WI38 (cell line): ENCODE data around the gene CACNA1G.
A peak's percentile ranks its signal among the peaks of the same experiment; 100 is the strongest.

Experiments used
- H3K4me3 ChIP-seq: 2 replicates; pipeline ENCODE4 v1.5.1; 2011; ENCODE audit warnings: low read depth, mild to moderate bottlenecking, control low read depth, low read length
- CTCF ChIP-seq: IDR thresholded peaks from 2 replicates; pipeline ENCODE4 v1.5.1; 2012; ENCODE audit warnings: low read depth, mild to moderate bottlenecking, control low read depth, low read length

Gene CACNA1G

GRCh38 chr17:50629902-50630301 lies 69.4 kb downstream of the CACNA1G start:
- no peak for TF ChIP-seq CTCF

GRCh38 chr17:50630524-50631194 lies 70.1 kb downstream of the CACNA1G start:
- peak; percentile 79 for TF ChIP-seq CTCF
- H3K4me3 ChIP-seq: no peak overlapping the region

More at GRCh38 chr17:50629902-50630301, 69.4 kb downstream of the CACNA1G start:
- H3K4me3 ChIP-seq: no peak overlapping the region

GRCh38 chr17:50631195-50631907 lies 70.8 kb downstream of the CACNA1G start:
- TF ChIP-seq CTCF: no peak
- H3K4me3 ChIP-seq: no peak overlapping the region

- H3K4me3 ChIP-seq: no peak overlapping the region
- no peak for TF ChIP-seq CTCF
These were observed 71.5 kb downstream of the CACNA1G start for GRCh38 chr17:50631908-50632571.

- no peak overlapping the region for H3K4me3 ChIP-seq
- TF ChIP-seq CTCF: no peak
These were observed 72.1 kb downstream of the CACNA1G start for GRCh38 chr17:50632637-50633036.

GRCh38 chr17:50633683-50634082 lies 73.2 kb downstream of the CACNA1G start:
- no peak for TF ChIP-seq CTCF
- H3K4me3 ChIP-seq: no peak overlapping the region
